Measurements from ENCODE around the gene BBS10.

GRCh38 chr12:76303365-76303764, 44.9 kb downstream of the BBS10 start:
- TF ChIP-seq POLR2A (IDR thresholded peaks at IDR 0.05) (no peak), CTCF (IDR thresholded peaks at IDR 0.05) (no peak)

Data from right lobe of liver (tissue), 4 donors.